Coronary artery (tissue), 2 donors: ENCODE results near the gene TEX11.
"Not testable (repeated sequence)": the region's sequence is repeated elsewhere in the genome, so short reads cannot be mapped to it uniquely, and the experiment has no call there.

Experiments used
- DNase-seq: peaks from one replicate; pipeline ENCODE4 v3.0.0-alpha.2; 2017; ENCODE audit warnings: low spot score
- H3K27ac ChIP-seq, 2 donors: fragments of 200-600 bp; sonication (generic); one replicate each; pipeline ENCODE4 v1.5.1; 2016 to 2019
- H3K4me3 ChIP-seq: fragments of 200-600 bp; sonication (generic); 2 replicates; pipeline ENCODE4 v1.5.1; 2016; ENCODE audit warnings: mild to moderate bottlenecking, moderate library complexity
- CTCF ChIP-seq: fragments of 200-600 bp; sonication (generic); IDR thresholded peaks from one replicate; pipeline ENCODE4 v1.5.1; 2019; ENCODE audit warnings: antibody characterized with exemption

TEX11 gene

DNA sequence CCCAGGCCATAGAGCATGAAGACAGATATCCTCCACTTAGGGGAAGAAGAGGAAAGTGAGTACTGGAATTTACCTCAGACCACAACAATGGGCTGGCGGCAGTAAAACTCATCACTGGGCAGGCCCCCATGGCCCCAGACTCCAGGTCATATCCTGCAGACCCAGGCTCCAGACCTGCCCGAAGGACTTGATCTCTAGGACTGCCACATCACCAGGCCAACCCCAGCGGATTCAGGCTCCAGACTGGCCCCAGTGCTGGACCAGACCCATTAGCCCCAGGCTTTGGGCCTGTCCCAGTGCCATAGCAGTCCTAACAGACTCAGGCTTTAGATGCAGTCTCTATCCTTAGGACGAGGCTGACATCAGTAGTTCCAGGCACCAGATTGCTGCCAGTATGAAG is 273.3 kb downstream of the TEX11 start:
- Histone ChIP-seq H3K27ac (no peak overlapping the region), H3K4me3 (no peak overlapping the region)
- DNase-seq, result no peak
- no peak for TF ChIP-seq CTCF

- DNase-seq, result no peak
- Histone ChIP-seq H3K4me3 (no peak overlapping the region), H3K27ac (no peak overlapping the region)
- no peak for TF ChIP-seq CTCF
Measured at GRCh38 chrX:70621743-70622142, 286.8 kb downstream of the TEX11 start.

DNA sequence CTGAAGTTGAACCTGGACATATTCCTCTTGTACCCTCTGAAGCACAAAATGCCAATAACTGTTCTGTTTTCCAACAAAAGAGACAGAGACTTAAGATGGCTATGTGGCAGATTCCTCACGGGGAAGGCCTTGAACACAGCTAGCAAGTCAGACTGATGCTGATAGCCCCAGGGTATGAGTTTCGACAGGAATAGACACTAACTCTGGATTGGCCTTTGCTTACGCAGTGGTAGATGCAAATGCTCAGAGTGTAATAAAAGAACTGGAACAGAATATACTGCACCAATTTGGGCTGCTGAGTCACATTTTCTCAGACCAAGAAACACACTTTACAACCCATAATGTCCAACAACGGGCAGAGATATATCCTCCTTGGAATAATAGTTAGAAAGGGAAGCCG is 290.0 kb downstream of the TEX11 start:
- TF ChIP-seq CTCF, result no peak
- no peak overlapping the region for H3K27ac ChIP-seq
- no peak for DNase-seq
- no peak overlapping the region for H3K4me3 ChIP-seq

- DNase-seq, result no peak
- TF ChIP-seq CTCF, result no peak
Measured at GRCh38 chrX:70613295-70613694, 295.2 kb downstream of the TEX11 start.

GRCh38 chrX:70605352-70605751 is 303.2 kb downstream of the TEX11 start:
- H3K27ac ChIP-seq, result no peak overlapping the region
- H3K4me3 ChIP-seq, result no peak overlapping the region
- TF ChIP-seq CTCF, result no peak
- DNase-seq, result no peak

More at GRCh38 chrX:70613295-70613694, 295.2 kb downstream of the TEX11 start:
- H3K27ac ChIP-seq, result no peak overlapping the region
- H3K4me3 ChIP-seq, result no peak overlapping the region

DNA sequence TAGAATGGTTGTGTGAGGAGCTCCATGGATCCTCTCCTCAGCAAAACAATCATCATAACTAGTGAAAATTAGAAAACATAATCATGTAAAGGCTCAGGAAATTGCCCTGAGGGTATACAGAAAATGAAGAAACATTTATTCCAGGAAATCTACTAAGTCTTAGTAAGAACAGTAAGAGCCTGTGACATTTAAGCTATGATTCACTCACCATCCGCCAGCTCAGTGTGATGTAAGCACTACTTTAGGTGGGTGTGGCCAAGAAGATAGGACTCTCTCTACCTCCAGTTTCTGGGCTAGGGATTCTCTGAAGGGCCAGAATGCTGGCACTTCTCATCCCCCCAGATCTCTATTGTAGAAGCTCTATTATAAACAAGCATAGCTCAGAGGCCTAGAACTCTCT is 316.4 kb downstream of the TEX11 start:
- DNase-seq, result no peak
- H3K4me3 ChIP-seq, result no peak overlapping the region
- H3K27ac ChIP-seq, result no peak overlapping the region
- no peak for TF ChIP-seq CTCF

GRCh38 chrX:70587158-70587557 is 321.4 kb downstream of the TEX11 start:
- not testable (repeated sequence) for DNase-seq, H3K4me3 ChIP-seq, H3K27ac ChIP-seq

DNA sequence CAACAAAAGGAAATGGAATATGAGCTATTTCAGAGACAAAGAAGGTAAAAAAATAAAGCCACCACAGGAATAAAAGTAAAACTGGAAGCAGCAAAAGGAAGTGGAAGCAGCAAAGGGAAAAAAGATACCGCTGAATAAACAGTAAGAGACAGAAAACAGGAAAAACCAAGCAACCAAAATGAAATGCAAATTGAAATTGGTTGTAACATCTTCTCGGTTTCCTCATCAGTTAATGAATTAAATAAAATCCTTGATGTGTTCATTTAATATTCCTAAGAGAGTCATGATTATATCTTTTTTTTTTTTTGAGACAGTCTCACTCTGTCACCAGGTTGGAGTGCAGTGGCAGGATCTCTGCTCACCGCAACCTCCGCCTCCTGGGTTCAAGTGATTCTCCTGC is 331.1 kb downstream of the TEX11 start:
- no peak for DNase-seq
- no peak for TF ChIP-seq CTCF
- Histone ChIP-seq H3K27ac (no peak overlapping the region), H3K4me3 (no peak overlapping the region)

DNA sequence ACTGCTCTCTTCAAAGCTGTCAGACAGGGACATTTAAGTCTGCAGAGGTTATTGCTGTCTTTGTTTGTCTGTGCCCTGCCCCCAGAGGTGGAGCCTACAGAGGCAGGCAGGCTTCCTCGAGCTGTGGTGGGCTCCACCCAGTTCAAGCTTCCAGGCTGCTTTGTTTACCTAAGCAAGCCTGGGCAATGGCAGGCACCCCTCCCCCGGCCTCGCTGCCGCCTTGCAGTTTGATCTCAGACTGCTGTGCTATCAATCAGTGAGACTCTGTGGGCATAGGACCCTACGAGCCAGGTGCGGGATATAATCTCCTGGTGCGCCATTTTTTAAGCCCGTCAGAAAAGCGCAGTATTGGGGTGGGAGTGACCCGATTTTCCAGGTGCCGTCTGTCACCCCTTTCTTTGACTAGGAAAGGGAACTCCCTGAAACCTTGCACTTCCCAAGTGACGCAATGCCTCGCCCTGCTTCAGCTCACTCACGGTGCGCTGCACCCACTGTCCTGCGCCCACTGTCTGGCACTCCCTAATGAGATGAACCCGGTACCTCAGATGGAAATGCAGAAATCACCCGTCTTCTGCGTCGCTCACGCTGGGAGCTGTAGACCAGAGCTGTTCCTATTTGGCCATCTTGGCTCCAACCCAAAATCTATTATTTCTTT is 338.5 kb downstream of the TEX11 start:
- not testable (repeated sequence) for H3K27ac ChIP-seq, DNase-seq

More for the DNA sequence above, 338.5 kb downstream of the TEX11 start:
- not testable (repeated sequence) for H3K4me3 ChIP-seq
